22Rv1 (cell line): ENCODE measurements around the gene EIF2B4.

Experiments used
- CTCF ChIP-seq: fragments of 450-650 bp; IDR thresholded peaks from 2 replicates; pipeline ENCODE4 v1.5.1; 2017; ENCODE audit warnings: mild to moderate bottlenecking
- ZFX ChIP-seq: fragments of 450-650 bp; IDR thresholded peaks from 2 replicates; pipeline ENCODE4 v1.6.1; 2017; ENCODE audit warnings: antibody characterized with exemption, borderline replicate concordance

DNA sequence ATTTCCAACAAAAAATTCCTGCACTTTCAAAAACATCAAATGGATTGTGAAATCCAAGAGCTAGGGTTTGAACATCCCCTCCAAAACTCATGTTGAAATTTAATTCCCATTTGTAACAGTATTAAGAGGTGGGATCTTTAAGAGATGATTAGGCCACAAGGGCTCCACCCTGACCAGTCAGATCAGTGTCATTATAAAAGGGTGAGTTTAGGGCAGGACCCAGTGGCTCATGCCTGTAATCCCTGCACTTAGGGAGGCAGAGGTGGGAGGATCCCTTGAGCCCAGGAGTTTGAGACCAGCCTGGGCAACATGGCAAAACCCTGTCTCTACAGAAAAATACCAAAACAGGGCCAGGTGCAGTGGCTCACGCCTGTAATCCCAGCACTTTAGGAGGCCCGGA, 22.5 kb downstream of the EIF2B4 start:
- TF ChIP-seq CTCF (no peak), ZFX (no peak)
